ENCODE results near the gene ASAP3. TPM values are rescaled to one million over a fixed set of nuclear protein-coding genes. Genes with fewer than 3 reads are reported as not detected.

Gene ASAP3
- total and polyA plus RNA-seq, 2 of the 4 experiments (the other 2 are of a cell fraction), result 18.6 to 18.8 TPM

DNA sequence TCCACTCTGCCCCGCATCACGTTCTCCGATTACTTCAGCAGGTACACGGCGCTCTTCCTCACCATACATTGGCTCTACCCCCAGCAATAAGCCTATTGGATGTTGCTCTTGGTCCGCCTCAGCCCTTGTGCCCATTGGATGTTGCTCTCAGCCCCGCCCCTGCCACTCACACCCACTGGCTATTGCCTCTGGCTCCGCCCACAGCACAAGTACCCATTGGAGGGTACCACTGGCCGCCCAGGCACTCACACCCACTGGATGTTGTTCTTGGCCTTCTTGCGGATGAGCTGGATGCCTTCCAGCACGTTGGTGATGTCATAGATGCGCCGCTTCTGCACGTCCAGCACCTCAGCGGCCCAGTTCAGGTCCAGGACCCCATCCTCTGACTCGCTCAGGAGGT, 37.6 kb upstream of the ASAP3 start:
- no peak overlapping the region for H2BK5ac ChIP-seq (ENCODE audit: low read depth, low read length, poor library complexity, severe bottlenecking)
- H2AFZ ChIP-seq (replicated peaks; ENCODE audit: low read length, poor library complexity), result no peak overlapping the region
- ChIA-PET CTCF (no interaction called here), POLR2A (ENCODE audit: unreplicated experiment) (no interaction called here)
- no peak overlapping the region for H3K14ac ChIP-seq (replicated peaks; ENCODE audit: low read depth, low read length)
- no peak overlapping the region for H2AK9ac ChIP-seq (replicated peaks; ENCODE audit: low read depth, low read length, poor library complexity)
- no peak overlapping the region for H3K27ac ChIP-seq (ENCODE audit: insufficient read depth, low read length)
- H4K5ac ChIP-seq (ENCODE audit: low read depth, low read length), result no peak overlapping the region
- no peak overlapping the region for H3K9ac ChIP-seq (ENCODE audit: low read depth, low read length)
- H3K4me3 ChIP-seq (ENCODE audit: insufficient read depth, low read depth, low read length), result no peak overlapping the region
- no peak overlapping the region for H4K8ac ChIP-seq (ENCODE audit: low read depth in 2 of 2, low read length in 2 of 2)
- 94% methylated on average over 8 of the region's 16 CpGs; no CpG with 5 or more reads in 1 of the 2 experiments for WGBS, 2 experiments (ENCODE audit: extremely low coverage in 2 of 2, insufficient read length in 1 of 2)
- H3K18ac ChIP-seq (ENCODE audit: low read depth, low read length), result no peak overlapping the region
- H3K9me1 ChIP-seq (ENCODE audit: insufficient read depth, low read length), result no peaks in the 10 kb centered on the region; the same call in 1 of the 2 replicates
- in situ Hi-C loops (cut with MboI; ENCODE audit: low sequenced_read_pairs), result no loop called here
- H3K23ac ChIP-seq (ENCODE audit: low read depth, low read length), result no peak overlapping the region
- DNase-seq, result no peak
- H3K36me3 ChIP-seq (ENCODE audit: control insufficient read depth, insufficient read depth, low read length), result no peaks in the 10 kb centered on the region
- H4K91ac ChIP-seq (ENCODE audit: insufficient read depth, low read depth, low read length), result no peak overlapping the region
- no peaks in the 10 kb centered on the region for H3K79me1 ChIP-seq (ENCODE audit: low read depth in 1 of 2, low read length in 2 of 2)
- dilution Hi-C loops (cut with HindIII; ENCODE audit: low sequenced_read_pairs, unreplicated experiment), result no loop called here
- no peak for ATAC-seq (ENCODE audit: low read depth)
- TF ChIP-seq, protein P1, sequence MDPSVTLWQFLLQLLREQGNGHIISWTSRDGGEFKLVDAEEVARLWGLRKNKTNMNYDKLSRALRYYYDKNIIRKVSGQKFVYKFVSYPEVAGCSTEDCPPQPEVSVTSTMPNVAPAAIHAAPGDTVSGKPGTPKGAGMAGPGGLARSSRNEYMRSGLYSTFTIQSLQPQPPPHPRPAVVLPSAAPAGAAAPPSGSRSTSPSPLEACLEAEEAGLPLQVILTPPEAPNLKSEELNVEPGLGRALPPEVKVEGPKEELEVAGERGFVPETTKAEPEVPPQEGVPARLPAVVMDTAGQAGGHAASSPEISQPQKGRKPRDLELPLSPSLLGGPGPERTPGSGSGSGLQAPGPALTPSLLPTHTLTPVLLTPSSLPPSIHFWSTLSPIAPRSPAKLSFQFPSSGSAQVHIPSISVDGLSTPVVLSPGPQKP (IDR thresholded peaks at IDR 0.05; ENCODE audit: borderline replicate concordance, low read depth, low read length), result no peak
- TF ChIP-seq SMC3 (IDR thresholded peaks at IDR 0.05; ENCODE audit: low read depth, low read length) (no peak), MXI1 (IDR thresholded peaks at IDR 0.05; ENCODE audit: borderline replicate concordance, low read depth, low read length) (no peak), RCOR1 (IDR thresholded peaks at IDR 0.05; ENCODE audit: insufficient replicate concordance, low read length) (no peak), MAZ (IDR thresholded peaks at IDR 0.05; ENCODE audit: borderline replicate concordance, low read depth, low read length) (no peak), FOS (IDR thresholded peaks at IDR 0.05; ENCODE audit: low read depth, low read length) (no peak), NFE2L2 (IDR thresholded peaks at IDR 0.05; ENCODE audit: low read depth, low read length) (no peak), RFX5 (IDR thresholded peaks at IDR 0.05; ENCODE audit: low read depth, low read length) (no peak), RAD21 (IDR thresholded peaks at IDR 0.05; ENCODE audit: low read length) (no peak), MAFK (IDR thresholded peaks at IDR 0.05; ENCODE audit: low read depth, low read length) (no peak)
- TF ChIP-seq, protein P2, sequence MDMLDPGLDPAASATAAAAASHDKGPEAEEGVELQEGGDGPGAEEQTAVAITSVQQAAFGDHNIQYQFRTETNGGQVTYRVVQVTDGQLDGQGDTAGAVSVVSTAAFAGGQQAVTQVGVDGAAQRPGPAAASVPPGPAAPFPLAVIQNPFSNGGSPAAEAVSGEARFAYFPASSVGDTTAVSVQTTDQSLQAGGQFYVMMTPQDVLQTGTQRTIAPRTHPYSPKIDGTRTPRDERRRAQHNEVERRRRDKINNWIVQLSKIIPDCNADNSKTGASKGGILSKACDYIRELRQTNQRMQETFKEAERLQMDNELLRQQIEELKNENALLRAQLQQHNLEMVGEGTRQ (IDR thresholded peaks at IDR 0.05; ENCODE audit: low read depth, low read length), result no peak
- TF ChIP-seq, protein P3, sequence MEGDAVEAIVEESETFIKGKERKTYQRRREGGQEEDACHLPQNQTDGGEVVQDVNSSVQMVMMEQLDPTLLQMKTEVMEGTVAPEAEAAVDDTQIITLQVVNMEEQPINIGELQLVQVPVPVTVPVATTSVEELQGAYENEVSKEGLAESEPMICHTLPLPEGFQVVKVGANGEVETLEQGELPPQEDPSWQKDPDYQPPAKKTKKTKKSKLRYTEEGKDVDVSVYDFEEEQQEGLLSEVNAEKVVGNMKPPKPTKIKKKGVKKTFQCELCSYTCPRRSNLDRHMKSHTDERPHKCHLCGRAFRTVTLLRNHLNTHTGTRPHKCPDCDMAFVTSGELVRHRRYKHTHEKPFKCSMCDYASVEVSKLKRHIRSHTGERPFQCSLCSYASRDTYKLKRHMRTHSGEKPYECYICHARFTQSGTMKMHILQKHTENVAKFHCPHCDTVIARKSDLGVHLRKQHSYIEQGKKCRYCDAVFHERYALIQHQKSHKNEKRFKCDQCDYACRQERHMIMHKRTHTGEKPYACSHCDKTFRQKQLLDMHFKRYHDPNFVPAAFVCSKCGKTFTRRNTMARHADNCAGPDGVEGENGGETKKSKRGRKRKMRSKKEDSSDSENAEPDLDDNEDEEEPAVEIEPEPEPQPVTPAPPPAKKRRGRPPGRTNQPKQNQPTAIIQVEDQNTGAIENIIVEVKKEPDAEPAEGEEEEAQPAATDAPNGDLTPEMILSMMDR (conservative IDR thresholded peaks at IDR 0.05; ENCODE audit: low read depth, low read length), result no peak
- no peak overlapping the region for H2AK5ac ChIP-seq (ENCODE audit: low read depth, low read length)
- BruUV-seq (replicated peaks), result no TSS peak
- no peak overlapping the region for H2BK15ac ChIP-seq (ENCODE audit: low read depth, low read length)
- H3K56ac ChIP-seq (ENCODE audit: extremely low read depth, insufficient read depth, low read length), result no peak overlapping the region
- H3K27me3 ChIP-seq (ENCODE audit: control insufficient read depth, insufficient read depth, low read length), result no peaks in the 10 kb centered on the region
- H2BK120ac ChIP-seq (ENCODE audit: low read depth, low read length), result no peak overlapping the region
- no peak overlapping the region for H3K4ac ChIP-seq (ENCODE audit: low read depth, low read length)
- H3K4me2 ChIP-seq (ENCODE audit: low read depth, low read length), result no peak overlapping the region
- H3K9me3 ChIP-seq (ENCODE audit: control insufficient read depth, insufficient read depth, low read length), result no peaks in the 10 kb centered on the region
- H4K20me1 ChIP-seq (ENCODE audit: insufficient read depth, low read length), result no peaks in the 10 kb centered on the region
- H3K4me1 ChIP-seq (ENCODE audit: control insufficient read depth, insufficient read depth, low read length), result no peaks in the 10 kb centered on the region
- intact Hi-C loops (cut with micrococcal nuclease), result no loop called here
- no peak overlapping the region for H2BK20ac ChIP-seq (ENCODE audit: low read depth, low read length)
